ENCODE results near the gene TNFRSF4. TPM values are rescaled to one million over a fixed set of nuclear protein-coding genes. Genes with fewer than 3 reads are reported as not detected.

TNFRSF4 gene
- total and polyA plus RNA-seq, 2 of the 13 experiments (the other 11 are each of a cell fraction or from before 2014, with no cell fraction given), result not detected

DNA sequence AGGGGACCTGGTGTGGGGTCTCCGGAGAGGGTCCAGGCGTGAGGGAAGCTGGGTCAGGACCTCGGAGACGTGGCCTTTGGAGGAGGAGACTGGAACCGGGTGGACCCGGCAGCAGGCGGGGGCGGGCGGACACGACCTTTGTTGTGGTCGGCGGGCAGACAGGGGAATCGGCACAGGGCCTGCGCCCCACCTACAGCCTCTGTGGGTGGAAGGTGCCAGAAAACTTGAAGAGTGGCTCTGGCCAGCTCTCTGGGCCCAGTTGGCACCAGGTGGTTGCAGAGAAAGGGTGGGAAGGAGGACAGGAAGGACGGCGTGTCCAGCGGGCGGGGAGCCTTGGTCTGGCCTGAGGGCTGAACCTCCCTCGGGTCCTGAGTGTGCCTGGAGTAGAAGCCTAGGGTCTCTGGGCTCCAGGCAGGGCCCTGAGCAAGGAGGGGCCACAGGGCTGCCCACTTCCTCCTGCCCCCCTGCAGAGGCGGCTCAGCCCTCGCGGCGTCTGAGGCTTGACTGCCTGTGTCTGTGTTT lies 48.0 kb downstream of the TNFRSF4 start (continued):
- no peak for TF ChIP-seq NR2F2 (IDR thresholded peaks at IDR 0.05; ENCODE audit: borderline replicate concordance, low read depth)
- TF ChIP-seq, protein P1, sequence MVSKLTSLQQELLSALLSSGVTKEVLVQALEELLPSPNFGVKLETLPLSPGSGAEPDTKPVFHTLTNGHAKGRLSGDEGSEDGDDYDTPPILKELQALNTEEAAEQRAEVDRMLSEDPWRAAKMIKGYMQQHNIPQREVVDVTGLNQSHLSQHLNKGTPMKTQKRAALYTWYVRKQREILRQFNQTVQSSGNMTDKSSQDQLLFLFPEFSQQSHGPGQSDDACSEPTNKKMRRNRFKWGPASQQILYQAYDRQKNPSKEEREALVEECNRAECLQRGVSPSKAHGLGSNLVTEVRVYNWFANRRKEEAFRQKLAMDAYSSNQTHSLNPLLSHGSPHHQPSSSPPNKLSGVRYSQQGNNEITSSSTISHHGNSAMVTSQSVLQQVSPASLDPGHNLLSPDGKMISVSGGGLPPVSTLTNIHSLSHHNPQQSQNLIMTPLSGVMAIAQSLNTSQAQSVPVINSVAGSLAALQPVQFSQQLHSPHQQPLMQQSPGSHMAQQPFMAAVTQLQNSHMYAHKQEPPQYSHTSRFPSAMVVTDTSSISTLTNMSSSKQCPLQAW (CRISPR knock-in tag; IDR thresholded peaks at IDR 0.05), result peak; percentile 41; the same call in 1 of the 2 replicates
- TF ChIP-seq NONO (IDR thresholded peaks at IDR 0.05), result no peak
- TF ChIP-seq NONO (CRISPR knock-in tag; conservative IDR thresholded peaks at IDR 0.05), result no peak
- peak; percentile 37; the same call in 1 of the 2 replicates for TF ChIP-seq SALL1 (CRISPR knock-in tag; IDR thresholded peaks at IDR 0.05)
- TF ChIP-seq ZBTB20 (CRISPR knock-in tag; IDR thresholded peaks at IDR 0.05; ENCODE audit: borderline replicate concordance, low read depth), result 0 out of 2 replicates have a peak, but pooled peaks have one; percentile 42
- TF ChIP-seq ZSCAN9 (CRISPR knock-in tag; IDR thresholded peaks at IDR 0.05; ENCODE audit: borderline replicate concordance), result no peak
- TF ChIP-seq, protein P2, sequence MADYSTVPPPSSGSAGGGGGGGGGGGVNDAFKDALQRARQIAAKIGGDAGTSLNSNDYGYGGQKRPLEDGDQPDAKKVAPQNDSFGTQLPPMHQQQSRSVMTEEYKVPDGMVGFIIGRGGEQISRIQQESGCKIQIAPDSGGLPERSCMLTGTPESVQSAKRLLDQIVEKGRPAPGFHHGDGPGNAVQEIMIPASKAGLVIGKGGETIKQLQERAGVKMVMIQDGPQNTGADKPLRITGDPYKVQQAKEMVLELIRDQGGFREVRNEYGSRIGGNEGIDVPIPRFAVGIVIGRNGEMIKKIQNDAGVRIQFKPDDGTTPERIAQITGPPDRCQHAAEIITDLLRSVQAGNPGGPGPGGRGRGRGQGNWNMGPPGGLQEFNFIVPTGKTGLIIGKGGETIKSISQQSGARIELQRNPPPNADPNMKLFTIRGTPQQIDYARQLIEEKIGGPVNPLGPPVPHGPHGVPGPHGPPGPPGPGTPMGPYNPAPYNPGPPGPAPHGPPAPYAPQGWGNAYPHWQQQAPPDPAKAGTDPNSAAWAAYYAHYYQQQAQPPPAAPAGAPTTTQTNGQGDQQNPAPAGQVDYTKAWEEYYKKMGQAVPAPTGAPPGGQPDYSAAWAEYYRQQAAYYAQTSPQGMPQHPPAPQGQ (CRISPR knock-in tag; IDR thresholded peaks at IDR 0.05; ENCODE audit: borderline replicate concordance), result peak; percentile 61; the same call in 1 of the 2 replicates
- 0 out of 2 replicates have a peak, but pooled peaks have one; percentile 50 for TF ChIP-seq ZBTB8A (CRISPR knock-in tag; IDR thresholded peaks at IDR 0.05; ENCODE audit: borderline replicate concordance, low read depth)
- no peak for TF ChIP-seq ZNF841 (CRISPR knock-in tag; IDR thresholded peaks at IDR 0.05; ENCODE audit: borderline replicate concordance)
- TF ChIP-seq ZNF367 (CRISPR knock-in tag; IDR thresholded peaks at IDR 0.05; ENCODE audit: borderline replicate concordance), result no peak
- 0 out of 2 replicates have a peak, but pooled peaks have one; percentile 2 for TF ChIP-seq ZNF333 (CRISPR knock-in tag; IDR thresholded peaks at IDR 0.05; ENCODE audit: borderline replicate concordance)
- no peak for TF ChIP-seq ZNF121 (CRISPR knock-in tag; IDR thresholded peaks at IDR 0.05)
- TF ChIP-seq TGIF2 (CRISPR knock-in tag; IDR thresholded peaks at IDR 0.05), result 0 out of 2 replicates have a peak, but pooled peaks have one; percentile 33
- TF ChIP-seq, protein P3, sequence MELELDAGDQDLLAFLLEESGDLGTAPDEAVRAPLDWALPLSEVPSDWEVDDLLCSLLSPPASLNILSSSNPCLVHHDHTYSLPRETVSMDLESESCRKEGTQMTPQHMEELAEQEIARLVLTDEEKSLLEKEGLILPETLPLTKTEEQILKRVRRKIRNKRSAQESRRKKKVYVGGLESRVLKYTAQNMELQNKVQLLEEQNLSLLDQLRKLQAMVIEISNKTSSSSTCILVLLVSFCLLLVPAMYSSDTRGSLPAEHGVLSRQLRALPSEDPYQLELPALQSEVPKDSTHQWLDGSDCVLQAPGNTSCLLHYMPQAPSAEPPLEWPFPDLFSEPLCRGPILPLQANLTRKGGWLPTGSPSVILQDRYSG (CRISPR knock-in tag; IDR thresholded peaks at IDR 0.05), result no peak
- TF ChIP-seq, protein P4, sequence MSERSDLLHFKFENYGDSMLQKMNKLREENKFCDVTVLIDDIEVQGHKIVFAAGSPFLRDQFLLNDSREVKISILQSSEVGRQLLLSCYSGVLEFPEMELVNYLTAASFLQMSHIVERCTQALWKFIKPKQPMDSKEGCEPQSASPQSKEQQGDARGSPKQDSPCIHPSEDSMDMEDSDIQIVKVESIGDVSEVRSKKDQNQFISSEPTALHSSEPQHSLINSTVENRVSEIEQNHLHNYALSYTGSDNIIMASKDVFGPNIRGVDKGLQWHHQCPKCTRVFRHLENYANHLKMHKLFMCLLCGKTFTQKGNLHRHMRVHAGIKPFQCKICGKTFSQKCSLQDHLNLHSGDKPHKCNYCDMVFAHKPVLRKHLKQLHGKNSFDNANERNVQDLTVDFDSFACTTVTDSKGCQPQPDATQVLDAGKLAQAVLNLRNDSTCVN (CRISPR knock-in tag; IDR thresholded peaks at IDR 0.05; ENCODE audit: borderline replicate concordance), result no peak
- TF ChIP-seq, protein P5, sequence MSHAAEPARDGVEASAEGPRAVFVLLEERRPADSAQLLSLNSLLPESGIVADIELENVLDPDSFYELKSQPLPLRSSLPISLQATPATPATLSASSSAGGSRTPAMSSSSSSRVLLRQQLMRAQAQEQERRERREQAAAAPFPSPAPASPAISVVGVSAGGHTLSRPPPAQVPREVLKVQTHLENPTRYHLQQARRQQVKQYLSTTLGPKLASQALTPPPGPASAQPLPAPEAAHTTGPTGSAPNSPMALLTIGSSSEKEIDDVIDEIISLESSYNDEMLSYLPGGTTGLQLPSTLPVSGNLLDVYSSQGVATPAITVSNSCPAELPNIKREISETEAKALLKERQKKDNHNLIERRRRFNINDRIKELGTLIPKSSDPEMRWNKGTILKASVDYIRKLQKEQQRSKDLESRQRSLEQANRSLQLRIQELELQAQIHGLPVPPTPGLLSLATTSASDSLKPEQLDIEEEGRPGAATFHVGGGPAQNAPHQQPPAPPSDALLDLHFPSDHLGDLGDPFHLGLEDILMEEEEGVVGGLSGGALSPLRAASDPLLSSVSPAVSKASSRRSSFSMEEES (CRISPR knock-in tag; IDR thresholded peaks at IDR 0.05), result no peak
- TF ChIP-seq ZNF292 (CRISPR knock-in tag; IDR thresholded peaks at IDR 0.05; ENCODE audit: borderline replicate concordance, low read depth), result peak; percentile 25; the same call in 1 of the 2 replicates
- no peak for TF ChIP-seq MAZ (IDR thresholded peaks at IDR 0.05; ENCODE audit: borderline replicate concordance, low read depth, low read length)
- TF ChIP-seq MAZ (CRISPR knock-in tag; IDR thresholded peaks at IDR 0.05; ENCODE audit: low read depth), result 0 out of 2 replicates have a peak, but pooled peaks have one; percentile 8
